ENCODE data around the gene RPL7L1. TPM values are rescaled to one million over a fixed set of nuclear protein-coding genes. Genes with fewer than 3 reads are reported as not detected.
A peak's percentile ranks its signal among the peaks of the same experiment; 100 is the strongest.

Gene RPL7L1
- total RNA-seq, 1 experiment from 2014 or later = 187 TPM

DNA sequence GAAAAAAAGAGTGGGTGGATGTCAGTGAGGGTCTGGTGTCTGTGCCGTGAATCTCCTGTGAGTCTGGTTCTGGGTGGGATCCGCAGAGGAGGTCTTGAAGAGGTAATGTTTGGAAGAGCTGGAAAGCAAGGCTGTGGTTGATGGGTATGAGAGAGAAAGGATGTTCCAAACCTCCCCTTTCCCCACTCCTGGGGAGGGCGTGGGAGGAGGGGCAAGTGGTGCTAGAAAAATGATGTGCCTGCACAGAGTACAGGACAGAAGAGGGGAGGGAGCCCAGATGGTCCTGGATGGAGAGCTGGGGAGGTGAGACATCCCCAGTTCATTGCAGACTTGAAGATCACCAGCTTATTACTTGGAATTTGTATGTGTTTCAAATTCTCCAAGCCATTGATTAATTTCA, 53.0 kb downstream of the RPL7L1 start:
- DNase-seq (ENCODE audit: low read depth) = no peak

DNA sequence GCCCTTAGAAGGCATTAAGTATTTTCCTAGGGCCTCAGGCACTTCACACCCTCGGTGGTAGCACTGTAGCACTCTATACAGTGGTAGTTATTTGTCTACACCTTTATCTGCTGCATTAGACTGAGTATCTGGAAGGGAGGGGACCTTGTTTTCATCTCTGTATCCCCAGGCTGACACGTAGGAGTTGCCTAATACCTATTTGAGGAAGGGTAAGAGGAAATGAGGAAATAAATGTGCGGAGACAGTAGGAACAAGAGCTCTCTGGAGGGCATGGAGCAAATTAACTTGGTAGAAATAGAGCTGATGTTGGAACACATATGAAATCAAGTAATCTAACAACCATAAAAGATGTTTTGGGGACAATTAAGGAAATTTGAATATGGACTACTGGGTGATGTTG, 53.8 kb downstream of the RPL7L1 start:
- no peak for DNase-seq (ENCODE audit: low read depth)

DNA sequence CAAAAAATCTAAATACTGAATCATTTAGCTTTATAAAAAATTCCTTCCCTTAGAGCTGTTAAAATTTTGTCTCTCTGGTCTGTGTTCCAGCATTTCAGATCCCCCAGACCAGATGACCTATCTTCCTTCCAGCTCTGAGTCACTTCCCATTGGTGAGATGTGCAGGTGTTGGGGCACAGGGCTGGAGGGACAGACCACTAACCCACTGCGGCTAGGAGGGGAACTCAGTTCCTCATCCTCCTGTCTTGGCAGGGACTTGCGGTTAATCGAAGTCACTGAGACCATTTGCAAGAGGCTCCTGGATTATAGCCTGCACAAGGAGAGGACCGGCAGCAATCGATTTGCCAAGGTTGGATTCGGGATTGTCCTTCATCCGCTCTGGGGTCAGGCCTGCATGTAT, 55.9 kb downstream of the RPL7L1 start:
- no peak for DNase-seq (ENCODE audit: low read depth)

DNA sequence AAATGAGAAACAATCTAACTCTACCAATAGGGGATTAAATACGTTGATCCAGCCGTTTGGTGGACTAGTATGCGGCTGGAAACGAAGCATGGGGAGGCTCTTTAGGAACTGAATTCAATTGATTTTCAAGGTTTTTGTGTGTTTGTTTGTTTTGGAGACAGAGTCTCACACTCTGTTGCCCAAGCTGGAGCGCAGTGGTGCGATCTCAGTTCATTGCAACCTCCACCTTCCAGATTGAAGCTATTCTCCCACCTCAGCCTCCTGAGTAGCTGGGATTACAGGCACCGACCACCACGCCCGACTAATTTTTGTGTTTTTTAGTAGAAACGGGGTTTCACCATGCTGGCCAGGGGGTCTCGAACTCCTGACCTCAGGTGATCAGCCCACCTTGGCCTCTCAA, 57.0 kb downstream of the RPL7L1 start:
- DNase-seq (ENCODE audit: low read depth) = no peak

DNA sequence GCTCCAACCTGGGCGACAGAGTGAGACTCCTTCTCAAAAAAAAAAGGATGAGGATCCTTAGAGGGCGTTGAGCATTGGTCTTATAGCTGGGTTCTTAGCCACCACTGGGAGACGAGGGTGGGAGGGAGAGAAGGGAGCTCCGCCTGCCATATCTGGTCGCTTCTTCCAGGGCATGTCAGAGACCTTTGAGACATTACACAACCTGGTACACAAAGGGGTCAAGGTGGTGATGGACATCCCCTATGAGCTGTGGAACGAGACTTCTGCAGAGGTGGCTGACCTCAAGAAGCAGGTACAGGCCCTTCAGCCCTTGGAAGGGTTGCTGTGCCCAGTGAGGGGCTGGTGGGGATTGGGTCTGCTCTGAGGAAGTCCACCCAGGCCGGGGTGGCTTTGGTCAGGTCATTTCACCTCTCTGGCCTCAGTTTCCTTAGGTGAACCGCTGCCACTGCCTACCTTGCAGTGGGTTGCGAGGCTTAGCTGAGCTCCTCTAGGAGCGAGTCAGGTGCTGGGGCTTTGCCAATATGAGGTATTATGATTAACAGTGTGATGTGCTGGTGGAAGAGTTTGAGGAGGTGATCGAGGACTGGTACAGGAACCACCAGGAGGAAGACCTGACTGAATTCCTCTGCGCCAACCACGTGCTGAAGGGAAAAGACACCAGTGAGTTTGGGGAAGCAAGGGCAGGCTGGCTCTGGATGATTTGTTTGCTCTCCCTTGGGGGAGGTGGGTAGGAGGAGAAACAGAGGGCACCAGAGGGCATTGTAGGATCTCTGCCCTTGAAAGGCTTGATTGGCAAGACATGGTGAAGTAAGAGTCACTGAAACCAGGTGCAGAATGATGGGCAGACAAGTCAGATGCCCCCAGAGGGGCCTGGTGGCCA, 58.4 kb downstream of the RPL7L1 start:
- DNase-seq (ENCODE audit: low read depth) = peak; percentile 53

DNA sequence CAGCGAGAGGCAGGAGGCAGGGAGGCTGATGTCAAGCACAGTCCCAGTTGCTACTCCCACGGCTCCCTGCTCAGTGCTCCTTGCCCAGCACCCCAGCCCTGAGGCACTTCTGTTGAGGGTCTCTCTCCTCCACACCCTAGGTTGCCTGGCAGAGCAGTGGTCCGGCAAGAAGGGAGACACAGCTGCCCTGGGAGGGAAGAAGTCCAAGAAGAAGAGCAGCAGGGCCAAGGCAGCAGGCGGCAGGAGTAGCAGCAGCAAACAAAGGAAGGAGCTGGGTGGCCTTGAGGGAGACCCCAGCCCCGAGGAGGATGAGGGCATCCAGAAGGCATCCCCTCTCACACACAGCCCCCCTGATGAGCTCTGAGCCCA, 59.0 kb downstream of the RPL7L1 start:
- no peak for DNase-seq (ENCODE audit: low read depth)

DNA sequence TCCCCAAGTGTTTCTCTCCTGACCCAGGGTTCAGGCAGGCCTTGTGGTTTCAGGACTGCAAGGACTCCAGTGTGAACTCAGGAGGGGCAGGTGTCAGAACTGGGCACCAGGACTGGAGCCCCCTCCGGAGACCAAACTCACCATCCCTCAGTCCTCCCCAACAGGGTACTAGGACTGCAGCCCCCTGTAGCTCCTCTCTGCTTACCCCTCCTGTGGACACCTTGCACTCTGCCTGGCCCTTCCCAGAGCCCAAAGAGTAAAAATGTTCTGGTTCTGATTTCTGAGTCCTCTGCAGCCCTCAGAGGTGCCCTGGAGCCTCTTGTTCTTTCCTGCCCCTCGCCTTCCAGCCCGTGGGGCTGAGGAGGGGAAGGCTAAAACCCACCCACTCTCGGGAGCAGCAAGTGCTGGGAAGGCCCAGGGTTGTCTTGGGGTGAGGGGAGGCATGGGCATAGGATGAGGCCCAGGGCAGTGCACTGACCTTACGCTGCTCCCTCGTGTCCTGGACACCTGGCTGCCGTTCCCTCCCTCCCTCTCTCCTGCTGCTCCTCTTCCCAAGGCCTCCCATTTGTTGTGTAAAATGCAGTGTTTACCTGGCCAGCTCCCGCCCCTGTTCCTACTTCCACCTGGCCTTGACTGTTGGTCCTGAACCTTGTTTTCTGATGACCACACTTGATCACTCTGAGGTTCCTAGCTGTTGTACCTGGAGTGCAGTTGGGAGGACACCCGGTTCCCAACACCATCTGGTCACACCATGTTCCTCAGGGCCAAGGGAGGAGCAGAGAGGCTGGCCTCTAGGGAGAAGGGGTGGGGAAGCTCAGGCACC, 59.8 kb downstream of the RPL7L1 start:
- no peak for DNase-seq (ENCODE audit: low read depth)

Other genes with a start within 250 kb of the RPL7L1 start
- gene PRPH2, start 157.0 kb upstream of the RPL7L1 start, total RNA-seq (2014; rRNA removed; shearing (Covaris generic)) = not detected in 2 replicates
- 46.2 and 62.8 TPM in 2 replicates for gene TBCC, start 133.5 kb upstream of the RPL7L1 start, total RNA-seq (2014; rRNA removed; shearing (Covaris generic))
- 5.4 and 7.5 TPM in 2 replicates for gene BICRAL, start 97.6 kb upstream of the RPL7L1 start, total RNA-seq (2014; rRNA removed; shearing (Covaris generic))
- not detected in 2 replicates for gene PTCRA, start 36.4 kb downstream of the RPL7L1 start, total RNA-seq (2014; rRNA removed; shearing (Covaris generic))
- 58.0 and 78.3 TPM in 2 replicates for gene CNPY3, start 49.9 kb downstream of the RPL7L1 start, total RNA-seq (2014; rRNA removed; shearing (Covaris generic))
- gene GNMT, start 81.1 kb downstream of the RPL7L1 start, total RNA-seq (2014; rRNA removed; shearing (Covaris generic)) = 0.54 TPM in 1 of 2 replicates, not detected in the other
- gene PEX6, start 99.6 kb downstream of the RPL7L1 start, total RNA-seq (2014; rRNA removed; shearing (Covaris generic)) = 13.8 and 14.2 TPM in 2 replicates
- 66.6 and 94.2 TPM in 2 replicates for gene PPP2R5D, start 105.0 kb downstream of the RPL7L1 start, total RNA-seq (2014; rRNA removed; shearing (Covaris generic))
- gene MEA1, start 134.3 kb downstream of the RPL7L1 start, total RNA-seq (2014; rRNA removed; shearing (Covaris generic)) = 172 and 224 TPM in 2 replicates
- gene KLHDC3, start 134.6 kb downstream of the RPL7L1 start, total RNA-seq (2014; rRNA removed; shearing (Covaris generic)) = 101 and 118 TPM in 2 replicates
- gene RRP36, start 142.0 kb downstream of the RPL7L1 start, total RNA-seq (2014; rRNA removed; shearing (Covaris generic)) = 153 and 195 TPM in 2 replicates
- gene CUL7, start 174.2 kb downstream of the RPL7L1 start, total RNA-seq (2014; rRNA removed; shearing (Covaris generic)) = 8.3 and 17.7 TPM in 2 replicates
- 43.4 and 55.4 TPM in 2 replicates for gene MRPL2, start 179.8 kb downstream of the RPL7L1 start, total RNA-seq (2014; rRNA removed; shearing (Covaris generic))
- gene KLC4, start 180.0 kb downstream of the RPL7L1 start, total RNA-seq (2014; rRNA removed; shearing (Covaris generic)) = 14.7 and 21.1 TPM in 2 replicates
- 76.3 and 162 TPM in 2 replicates for gene PTK7, start 196.7 kb downstream of the RPL7L1 start, total RNA-seq (2014; rRNA removed; shearing (Covaris generic))

Data from M059J (cell line).